Measurements from ENCODE around the gene SPINT1.

SPINT1 gene

DNA sequence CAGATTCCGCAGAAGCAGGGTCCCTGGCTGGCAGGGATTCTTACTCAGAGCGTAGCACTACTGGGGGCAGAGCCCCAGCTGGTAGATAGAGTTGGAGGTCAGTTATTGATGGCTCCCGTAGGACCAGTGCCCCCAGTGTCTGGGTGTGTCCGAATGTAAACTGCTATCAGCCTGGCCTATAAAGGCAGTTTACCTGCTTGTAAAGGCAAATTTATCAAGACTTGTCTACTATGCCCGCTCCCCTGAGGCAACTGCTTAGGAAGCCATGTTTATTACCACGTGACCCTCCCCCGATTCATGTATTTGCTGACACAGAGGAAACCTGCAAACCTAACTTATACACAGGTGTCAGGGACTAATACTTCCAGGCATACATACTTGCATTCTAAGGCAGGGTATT, 14.7 kb upstream of the SPINT1 start:
- DNase-seq (ENCODE audit: low spot score) = no peak
- FAIRE-seq = no peak

DNA sequence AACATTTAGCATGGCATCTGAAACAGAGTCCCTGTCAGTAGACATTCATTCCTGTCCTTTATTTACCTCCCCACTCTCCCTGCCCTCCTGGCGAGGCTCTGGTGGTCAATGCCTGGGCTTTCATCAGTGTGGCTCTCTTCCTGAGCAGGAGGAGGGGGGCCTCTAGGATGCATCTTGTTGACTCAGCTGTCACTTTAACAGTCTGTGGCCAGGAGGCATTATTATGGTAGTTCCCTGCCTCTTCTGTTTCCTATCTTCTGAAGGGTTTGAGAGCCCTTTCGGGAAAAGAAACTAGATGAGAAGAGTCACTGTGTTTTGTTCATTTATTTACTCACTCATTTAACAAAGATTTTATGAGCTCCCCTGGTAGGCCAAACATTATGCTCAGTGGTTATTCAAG, 13.0 kb upstream of the SPINT1 start:
- FAIRE-seq = no peak

DNA sequence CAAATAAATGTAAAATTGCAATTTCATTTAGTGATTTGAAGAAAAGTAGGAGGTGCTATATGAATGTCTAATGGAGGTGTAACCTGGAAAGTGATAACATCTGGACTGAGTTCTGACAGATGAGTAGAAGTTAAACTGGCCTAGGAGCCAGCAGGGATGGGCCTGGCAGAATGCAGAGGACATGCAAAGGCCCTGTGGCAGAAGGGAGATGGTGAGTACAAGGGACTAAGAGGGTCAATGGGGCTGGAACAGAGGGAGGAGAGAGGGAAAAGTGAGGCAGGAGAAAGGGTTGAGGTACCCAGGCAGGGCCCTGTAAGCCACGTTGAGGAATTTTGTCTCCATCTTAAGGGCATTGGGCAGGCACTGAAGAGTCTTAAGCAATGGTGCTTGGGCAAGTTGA, 12.0 kb upstream of the SPINT1 start:
- DNase-seq (ENCODE audit: low spot score) (no peak), FAIRE-seq (no peak)

More for the DNA sequence above, 13.0 kb upstream of the SPINT1 start:
- no peak for DNase-seq (ENCODE audit: low spot score)

DNA sequence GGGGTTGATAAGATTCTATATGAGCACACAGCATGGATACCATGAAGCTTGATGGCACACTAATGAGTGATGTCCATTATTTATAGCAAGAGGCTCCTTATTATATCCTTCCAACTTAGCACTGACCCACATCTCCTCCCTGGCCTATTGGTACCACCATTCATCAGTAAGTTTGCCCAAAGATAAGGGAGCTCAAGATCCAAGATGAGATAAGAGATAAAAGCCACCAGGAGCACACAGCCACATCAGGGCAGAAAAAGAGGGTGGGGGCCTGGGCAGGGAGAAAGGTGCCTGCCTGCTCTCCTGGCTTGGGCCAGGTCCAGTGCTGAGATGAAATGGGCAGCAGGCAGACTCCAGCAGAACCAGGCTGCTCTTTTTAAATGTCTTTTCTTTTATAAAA, 10.9 kb upstream of the SPINT1 start:
- no peak for DNase-seq (ENCODE audit: low spot score)
- FAIRE-seq = no peak

DNA sequence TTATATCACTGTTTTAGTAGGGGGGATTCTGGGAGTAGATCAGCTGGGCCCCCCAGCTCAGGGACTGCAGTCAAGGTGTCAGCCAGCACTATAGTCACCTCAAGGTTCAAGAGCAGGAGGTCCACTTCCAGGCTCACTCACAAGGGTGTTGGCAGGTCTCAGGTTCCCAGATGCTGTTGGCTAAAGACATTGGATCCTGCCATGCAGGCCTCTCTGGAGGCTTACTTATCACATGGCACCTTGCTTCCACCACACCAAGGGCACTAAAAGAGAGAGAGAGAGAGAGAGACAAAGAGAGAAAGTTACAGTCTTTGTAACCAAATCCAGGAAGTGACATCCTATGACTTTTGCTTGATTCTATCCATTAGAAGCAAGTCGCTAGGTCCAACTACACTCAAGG, 7.8 kb upstream of the SPINT1 start:
- DNase-seq (ENCODE audit: low spot score) (no peak), FAIRE-seq (no peak)

DNA sequence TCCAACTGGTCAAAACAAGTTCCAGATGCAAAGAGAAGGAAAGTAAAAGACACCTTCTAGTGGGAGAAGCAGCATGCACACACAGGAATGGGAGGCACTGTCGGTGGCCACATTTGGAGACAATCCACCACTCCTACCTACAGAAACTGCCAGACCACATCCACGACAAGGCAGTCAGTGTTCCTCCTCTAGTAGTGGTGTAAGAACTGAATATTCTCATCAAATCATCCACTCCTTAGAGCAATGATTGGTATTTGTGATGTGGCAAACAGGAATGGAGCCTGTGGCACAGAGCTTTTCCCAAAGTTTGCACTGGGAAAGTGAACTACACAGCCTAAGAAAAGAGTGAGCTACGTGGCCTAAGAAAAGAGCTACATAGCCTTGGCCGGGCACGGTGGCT, 5.1 kb upstream of the SPINT1 start:
- FAIRE-seq = no peak
- DNase-seq (ENCODE audit: low spot score) = no peak

DNA sequence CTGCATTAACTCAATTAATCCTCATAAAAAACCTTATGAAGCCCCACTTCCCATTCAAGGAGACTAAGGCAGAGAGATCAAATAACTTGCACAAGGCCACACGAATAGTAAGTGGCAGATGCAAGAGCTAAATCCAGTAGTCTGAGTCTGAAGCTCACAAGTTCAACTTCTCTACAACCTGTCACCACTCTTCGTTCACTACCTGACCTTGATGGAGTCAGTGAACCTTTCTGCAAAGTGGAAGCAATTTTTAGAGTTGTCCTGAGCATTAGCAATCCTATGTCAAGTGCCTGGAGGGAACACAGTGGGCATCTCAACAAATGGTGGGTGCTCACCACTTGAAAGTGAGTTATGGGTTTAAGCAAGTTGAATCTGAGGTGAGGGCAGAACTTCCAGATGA, 2.1 kb upstream of the SPINT1 start:
- no peak for FAIRE-seq
- no peak for DNase-seq (ENCODE audit: low spot score)

DNA sequence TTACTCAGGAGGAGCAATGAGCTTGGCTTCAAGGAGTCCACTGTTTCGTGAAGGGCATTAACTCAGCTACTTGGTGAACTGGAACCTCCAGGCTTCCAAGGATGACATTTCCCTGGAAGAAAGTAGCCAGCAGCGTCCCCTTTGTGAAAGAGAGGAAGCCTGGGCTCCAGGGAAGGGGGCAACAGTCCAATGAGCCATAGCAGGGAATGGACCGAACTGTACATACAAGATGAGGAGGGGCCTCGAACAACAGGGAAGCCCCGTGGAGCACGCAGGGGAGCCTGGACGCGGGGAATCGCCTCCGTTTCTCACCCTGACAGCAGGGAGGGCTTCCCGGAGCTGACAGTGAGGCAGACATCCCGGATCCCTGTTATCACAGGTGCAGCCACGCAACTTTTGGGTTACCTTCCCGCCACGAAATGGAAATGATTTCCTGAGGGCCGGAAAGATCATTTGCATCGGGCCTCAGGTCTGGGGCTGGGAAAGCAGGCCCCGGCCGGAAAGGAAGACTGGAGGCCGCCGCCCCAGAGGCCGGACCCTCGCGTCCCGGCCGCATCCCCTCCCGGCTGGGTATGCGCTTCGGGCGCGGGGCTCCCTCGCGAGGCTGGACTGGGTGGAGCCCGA, 475 bp upstream of the SPINT1 start:
- FAIRE-seq = no peak
- DNase-seq (ENCODE audit: low spot score) = no peak

DNA sequence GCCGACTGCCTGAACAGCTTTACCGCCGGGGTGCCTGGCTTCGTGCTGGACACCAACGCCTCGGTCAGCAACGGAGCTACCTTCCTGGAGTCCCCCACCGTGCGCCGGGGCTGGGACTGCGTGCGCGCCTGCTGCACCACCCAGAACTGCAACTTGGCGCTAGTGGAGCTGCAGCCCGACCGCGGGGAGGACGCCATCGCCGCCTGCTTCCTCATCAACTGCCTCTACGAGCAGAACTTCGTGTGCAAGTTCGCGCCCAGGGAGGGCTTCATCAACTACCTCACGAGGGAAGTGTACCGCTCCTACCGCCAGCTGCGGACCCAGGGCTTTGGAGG, 815 bp downstream of the SPINT1 start:
- no peak for DNase-seq (ENCODE audit: low spot score)
- FAIRE-seq = no peak

DNA sequence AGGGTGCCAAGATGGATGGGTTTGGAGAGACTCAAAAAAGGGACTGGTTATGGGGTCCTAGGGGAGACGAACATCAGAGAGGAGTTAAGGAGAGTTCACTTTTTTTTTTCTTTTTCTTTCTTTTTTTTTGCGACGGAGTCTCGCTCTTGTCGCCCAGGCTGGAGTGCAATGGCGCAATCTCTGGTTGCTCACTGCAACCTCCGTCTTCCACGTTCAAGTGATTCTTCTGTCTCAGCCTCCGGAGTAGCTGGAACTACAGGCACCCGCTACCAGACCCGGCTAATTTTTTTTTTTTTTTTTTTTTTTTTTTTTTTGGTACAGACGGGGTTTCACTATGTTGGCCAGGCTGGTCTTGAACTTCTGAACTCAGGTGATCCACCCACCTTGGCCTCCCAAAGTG, 1.2 kb downstream of the SPINT1 start:
- no peak for FAIRE-seq
- no peak for DNase-seq (ENCODE audit: low spot score)

DNA sequence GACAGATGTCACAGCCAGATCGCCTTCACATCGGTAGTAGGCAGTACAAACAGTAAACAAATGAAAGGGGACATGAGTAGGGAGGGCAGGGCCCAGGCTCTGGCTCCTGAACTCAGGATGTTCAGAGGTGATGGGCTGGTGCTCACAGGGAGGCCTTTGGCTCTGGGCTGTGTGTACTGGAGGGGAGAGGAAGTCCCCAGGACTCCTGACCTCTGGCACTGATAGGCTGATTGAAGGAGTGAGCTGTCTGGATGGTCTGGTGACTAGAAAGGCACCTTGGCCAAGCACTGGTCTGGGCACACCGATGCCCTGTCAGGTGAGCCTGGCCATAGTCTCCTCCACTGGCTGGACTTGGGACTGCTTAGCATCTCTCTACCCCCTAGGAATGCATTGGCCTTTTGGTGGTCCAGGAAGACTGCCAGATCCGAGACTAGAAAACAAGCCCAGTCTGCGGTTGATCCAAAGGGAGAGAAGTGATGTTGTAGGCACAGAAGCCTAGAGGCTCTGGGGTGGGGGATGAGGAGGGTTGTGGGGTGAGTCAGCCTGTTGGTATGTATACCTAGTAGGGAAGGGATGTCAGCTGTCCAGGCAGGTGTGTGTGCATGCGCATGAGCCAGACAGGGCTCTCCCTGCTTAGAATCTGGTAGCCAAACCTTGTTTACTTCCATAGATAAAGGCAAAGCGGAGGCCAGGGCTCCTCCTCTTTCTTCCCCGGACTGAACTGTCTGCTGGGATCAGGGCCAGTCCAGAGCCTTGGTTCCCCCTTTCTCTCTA, 1.9 kb downstream of the SPINT1 start:
- FAIRE-seq (no peak), DNase-seq (ENCODE audit: low spot score) (peak; percentile 90)

DNA sequence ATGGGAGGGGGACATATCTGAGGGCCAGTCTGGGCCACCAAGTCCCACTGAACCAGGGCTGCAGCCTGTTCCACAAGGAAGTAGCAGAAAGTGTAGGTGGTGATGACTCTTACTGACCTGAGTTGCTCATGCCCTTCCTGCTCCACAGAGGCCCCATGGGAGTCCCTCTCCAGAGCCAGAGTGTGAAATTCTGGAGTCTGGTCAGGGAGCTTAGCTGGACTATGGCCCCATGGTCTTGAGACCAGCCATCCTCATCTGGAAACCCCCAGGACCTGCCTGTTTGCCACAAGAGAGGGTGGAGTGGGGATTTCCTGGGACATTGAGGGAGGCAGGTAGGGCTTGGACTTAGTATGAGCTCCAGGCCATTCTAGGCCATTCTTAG, 3.0 kb downstream of the SPINT1 start:
- no peak for DNase-seq (ENCODE audit: low spot score)
- no peak for FAIRE-seq

DNA sequence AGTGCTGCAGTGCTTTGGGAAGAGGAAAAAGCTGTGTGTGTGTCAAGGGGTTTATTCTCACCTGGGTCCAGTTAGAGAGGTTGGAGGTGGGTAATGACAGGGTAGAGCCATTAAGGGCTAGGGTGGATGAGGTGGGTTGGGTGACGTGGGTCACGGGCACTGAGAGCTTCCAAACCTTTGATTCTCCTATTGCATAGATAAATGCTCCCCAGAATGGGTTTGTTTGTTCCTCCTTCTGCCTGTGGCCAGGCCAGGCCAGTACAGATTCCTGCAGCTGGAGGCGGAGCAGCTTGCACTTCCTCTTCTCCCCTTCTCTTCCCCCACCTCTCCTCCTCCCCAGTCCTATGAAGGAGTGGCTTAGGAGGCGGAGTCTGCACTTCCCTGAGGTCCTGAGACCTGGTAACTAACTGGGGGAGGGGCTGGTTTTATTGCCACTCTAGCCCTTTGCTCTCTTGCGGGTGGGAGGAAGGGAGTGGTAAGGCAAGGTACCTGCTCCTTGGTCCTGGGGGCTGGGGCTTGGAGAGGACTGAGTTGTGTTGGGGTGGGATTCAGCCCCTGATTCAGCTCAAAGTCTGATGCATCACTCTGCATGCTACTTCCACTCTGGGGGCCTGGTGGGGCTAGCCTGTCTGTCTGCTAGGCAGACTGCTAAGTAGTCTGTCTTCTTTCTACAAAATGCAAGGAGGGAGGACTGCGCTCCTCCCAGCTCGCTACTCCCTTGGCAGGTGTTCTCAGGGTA, 3.5 kb downstream of the SPINT1 start:
- FAIRE-seq = no peak

DNA sequence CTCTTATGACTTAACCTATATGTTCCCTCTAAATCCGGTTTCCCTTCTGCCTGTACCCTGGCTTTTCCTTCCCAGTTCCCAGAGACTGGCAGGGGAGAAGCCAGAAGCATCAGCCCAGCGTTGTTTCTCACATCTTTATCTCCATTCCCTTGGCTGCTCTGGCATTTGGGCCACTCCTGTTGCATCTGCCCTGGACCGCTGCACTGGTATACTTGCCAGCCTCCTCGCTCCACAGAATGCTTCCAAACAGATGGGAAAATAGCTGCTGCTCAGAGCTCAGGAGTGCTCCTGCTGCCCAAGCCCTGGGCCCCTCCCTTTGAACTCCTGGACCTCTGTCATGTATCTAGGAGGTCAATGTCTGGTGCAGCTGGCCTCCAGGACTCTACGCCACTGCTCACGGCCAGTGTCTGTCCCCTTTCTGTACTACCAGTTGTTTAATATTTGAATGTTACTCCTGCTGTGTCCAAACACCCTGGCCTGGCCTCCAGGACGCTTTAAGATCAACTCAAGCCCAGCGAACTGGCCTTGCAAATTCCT, 6.8 kb downstream of the SPINT1 start:
- DNase-seq (ENCODE audit: low spot score) = no peak
- no peak for FAIRE-seq

More for the DNA sequence above, 3.5 kb downstream of the SPINT1 start:
- DNase-seq (ENCODE audit: low spot score) = peak; percentile 77

DNA sequence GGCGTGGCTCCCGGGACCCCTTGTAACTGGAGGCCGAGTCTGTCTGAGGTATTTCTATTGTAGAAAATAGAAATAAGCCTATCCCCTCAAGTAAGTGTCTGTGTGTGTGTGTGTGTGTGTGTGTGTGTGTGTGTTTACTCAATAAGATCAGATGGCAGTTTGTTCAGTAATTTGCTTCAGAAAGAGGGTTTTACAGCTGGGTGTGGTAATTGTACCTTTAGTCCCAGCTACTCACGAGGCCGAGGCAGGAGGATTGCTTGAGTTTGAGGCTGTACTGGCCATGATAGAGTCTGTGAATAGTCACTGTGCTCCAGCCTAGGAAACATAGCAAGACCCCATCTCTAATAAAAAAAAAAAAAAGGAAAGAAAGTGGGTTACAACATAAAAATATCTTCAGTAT, 8.7 kb downstream of the SPINT1 start:
- DNase-seq (ENCODE audit: low spot score) (no peak), FAIRE-seq (no peak)

DNA sequence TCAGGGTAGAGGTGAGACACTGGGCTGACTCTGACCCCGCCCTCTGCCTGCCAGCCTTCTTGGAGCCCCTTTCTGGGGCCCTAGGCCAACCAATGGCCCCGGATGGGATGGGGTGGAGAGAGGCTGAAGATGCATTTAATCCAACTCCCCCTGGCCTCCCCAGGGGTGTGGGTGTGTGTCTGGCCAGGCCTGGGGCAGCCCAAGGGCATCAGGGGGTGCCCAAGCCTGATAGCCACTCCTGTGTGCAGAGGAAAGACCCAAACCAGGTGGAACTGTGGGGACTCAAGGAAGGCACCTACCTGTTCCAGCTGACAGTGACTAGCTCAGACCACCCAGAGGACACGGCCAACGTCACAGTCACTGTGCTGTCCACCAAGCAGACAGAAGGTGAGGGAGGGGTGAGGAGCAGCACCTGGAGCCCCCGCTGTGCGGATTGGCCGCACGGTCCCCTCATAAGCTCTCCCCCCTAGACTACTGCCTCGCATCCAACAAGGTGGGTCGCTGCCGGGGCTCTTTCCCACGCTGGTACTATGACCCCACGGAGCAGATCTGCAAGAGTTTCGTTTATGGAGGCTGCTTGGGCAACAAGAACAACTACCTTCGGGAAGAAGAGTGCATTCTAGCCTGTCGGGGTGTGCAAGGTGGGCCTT, 9.5 kb downstream of the SPINT1 start:
- no peak for DNase-seq (ENCODE audit: low spot score)
- no peak for FAIRE-seq

DNA sequence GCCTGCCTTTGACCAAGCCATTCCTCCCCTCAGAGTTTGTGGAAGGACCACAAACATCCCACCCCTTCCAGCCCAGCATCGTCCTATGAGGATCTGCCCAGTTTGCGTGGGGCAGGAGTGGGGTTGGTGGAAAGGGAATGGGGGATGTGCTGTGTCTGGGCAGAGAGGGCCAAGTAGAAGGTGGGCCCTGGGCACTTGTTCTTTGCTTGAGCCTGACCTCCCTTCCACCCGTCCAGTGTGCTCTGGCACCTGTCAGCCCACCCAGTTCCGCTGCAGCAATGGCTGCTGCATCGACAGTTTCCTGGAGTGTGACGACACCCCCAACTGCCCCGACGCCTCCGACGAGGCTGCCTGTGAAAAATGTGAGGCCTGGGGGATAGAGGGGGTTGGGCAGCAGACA, 10.3 kb downstream of the SPINT1 start:
- FAIRE-seq (no peak), DNase-seq (ENCODE audit: low spot score) (no peak)

DNA sequence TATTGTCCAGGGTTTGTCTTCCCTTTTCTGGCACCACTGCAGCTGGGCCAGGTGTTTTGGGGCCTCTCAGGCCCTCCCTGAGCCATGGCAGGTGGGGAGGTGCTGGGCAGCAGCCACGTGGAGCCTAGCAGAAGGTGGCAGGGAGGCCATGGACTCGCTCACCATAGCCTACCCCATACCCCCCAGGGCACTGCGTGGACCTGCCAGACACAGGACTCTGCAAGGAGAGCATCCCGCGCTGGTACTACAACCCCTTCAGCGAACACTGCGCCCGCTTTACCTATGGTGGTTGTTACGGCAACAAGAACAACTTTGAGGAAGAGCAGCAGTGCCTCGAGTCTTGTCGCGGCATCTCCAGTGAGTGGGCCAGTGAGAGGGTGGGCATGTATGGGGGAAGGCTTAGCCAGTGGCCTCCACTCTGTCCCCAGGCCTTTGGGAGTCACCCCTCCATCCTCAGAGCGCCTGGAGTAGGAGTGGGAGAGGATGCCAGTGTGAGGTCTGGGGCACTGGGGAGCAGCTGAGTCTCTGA, 11.9 kb downstream of the SPINT1 start:
- no peak for DNase-seq (ENCODE audit: low spot score)
- FAIRE-seq = no peak

DNA sequence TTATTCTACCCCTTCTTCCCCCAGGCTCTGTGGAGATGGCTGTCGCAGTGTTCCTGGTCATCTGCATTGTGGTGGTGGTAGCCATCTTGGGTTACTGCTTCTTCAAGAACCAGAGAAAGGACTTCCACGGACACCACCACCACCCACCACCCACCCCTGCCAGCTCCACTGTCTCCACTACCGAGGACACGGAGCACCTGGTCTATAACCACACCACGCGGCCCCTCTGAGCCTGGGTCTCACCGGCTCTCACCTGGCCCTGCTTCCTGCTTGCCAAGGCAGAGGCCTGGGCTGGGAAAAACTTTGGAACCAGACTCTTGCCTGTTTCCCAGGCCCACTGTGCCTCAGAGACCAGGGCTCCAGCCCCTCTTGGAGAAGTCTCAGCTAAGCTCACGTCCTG, 12.9 kb downstream of the SPINT1 start:
- FAIRE-seq (no peak), DNase-seq (ENCODE audit: low spot score) (no peak)

DNA sequence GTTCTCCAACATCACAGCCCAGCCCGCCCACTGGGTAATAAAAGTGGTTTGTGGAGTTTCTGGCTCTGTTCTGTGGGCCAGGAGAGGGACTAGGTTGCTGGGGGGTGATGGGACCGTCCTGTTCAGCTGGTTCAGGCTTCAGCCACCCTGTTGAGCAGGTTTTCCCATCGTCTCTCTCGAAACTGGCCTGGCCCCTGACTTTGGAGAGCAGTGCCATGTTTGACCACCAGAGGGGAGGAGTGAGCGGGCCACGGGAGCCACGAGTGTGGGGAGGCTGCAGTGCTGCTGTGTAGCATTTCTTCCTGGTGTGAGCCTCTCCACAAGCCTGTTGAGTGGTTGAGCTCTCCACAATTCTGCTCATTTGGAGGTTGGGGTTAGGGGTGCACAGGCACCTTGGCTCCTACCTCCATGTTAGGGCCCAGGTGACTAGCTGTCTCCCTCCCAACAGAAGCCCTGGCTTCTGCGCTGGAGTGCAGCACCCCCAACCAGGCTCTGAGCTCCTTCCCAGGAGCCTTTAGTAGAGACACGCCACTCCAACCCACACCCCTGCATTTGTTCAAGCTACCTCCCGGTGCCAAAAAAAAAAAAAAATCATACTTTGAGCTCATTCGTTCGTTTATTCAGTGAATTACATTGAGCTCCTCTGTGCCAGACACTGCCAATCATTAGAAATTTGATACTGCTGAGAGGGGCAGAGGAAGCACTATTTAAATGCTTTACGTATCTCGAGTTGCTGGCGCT, 13.9 kb downstream of the SPINT1 start:
- DNase-seq (ENCODE audit: low spot score) (peak; percentile 88), FAIRE-seq (no peak)

DNA sequence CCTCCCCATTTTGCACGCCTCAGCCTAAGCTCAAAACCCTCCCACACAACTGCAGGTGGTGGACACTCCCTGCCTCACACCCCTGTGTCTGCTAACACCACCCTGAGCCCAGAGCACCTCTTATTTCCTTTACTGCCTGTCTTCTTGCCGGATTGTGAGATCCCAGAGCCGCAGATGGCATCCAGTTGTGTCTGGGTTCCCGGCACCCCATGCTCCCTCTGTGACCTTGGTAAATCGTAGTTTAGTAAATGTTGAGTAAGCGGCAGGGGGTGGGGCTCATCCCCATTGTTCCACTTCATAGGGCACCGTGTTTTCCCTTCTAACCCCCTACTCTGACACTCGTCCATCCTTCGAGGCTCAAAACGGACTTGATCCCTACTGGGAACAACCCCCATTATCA, 14.9 kb downstream of the SPINT1 start:
- DNase-seq (ENCODE audit: low spot score) (no peak), FAIRE-seq (no peak)

Measured in urothelium cell line (cell line).